ENCODE data around the gene DKKL1.

DKKL1 gene

DNA sequence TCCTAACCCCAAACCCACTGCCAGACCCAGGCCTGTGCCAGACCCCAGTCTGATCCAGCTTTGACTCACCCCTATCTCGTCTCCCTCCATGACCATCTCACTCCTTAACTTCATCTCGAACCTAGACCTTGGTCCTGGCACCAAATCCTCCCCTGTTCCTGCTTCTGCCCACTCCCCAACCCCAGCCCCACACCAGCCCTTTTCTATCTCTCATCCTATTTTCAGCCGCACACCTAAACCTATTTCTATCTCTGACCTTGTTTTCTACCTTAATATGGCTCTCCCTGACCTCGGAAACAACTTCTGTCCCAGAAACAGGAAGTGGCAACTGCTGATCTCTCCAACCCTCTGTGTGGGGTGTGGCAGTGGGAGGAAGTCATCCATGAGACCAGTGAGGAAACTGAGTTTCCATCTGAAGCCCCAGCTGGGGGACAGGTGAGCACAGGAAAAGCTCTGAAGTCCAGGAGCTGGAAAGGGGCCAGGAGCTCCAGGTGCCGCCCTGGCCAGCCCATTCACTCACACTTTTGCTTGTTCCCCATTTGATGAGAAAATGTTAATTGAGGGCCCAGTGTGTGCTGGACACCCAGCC, 45.9 kb downstream of the DKKL1 start:
- no peaks in the 10 kb centered on the region for H3K9me3 ChIP-seq (ENCODE audit: control insufficient read depth, insufficient read depth, low read length)
- H3K9ac ChIP-seq (ENCODE audit: low read depth, low read length) = no peak overlapping the region
- H3K36me3 ChIP-seq (ENCODE audit: insufficient read depth, low read length) = no peaks in the 10 kb centered on the region
- no peaks in the 10 kb centered on the region; the same call in 1 of the 2 replicates for H3K4me1 ChIP-seq (ENCODE audit: insufficient read depth, low read length)

DNA sequence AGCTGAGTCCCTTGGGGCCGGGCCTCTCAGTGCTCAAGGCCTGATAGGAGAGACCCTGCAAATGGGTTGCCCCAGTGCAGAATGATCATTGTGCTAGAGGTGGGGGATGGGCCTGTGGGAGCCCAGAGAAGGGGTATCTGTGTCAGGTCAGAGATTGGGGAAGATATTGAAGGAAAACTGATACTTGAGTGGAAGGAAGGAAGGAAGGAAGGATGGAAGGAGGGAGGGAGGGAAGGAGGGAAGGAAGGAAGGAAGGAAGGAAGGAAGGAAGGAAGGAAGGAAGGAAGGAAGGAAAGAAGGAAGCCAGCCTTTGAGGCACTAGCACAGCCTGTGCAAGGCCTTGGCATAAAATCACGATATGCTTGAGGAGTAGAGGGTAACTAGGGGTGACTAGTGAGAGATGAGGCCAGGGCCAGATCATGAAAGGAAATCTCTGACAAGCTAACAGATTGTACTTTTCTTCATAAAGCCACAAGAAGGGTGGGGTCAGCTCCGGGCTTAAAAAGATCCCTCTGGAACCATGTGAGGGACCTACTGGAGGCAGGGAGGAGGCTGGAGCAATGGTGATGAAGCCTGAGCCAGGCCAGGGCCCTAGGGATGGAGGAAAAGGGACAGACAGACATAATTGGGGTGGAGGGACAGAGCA, 48.1 kb downstream of the DKKL1 start:
- Histone ChIP-seq H3K9ac (ENCODE audit: low read depth, low read length) (no peak overlapping the region), H3K4me1 (ENCODE audit: insufficient read depth, low read length) (no peaks in the 10 kb centered on the region; the same call in 1 of the 2 replicates), H3K9me3 (ENCODE audit: control insufficient read depth, insufficient read depth, low read length) (no peaks in the 10 kb centered on the region), H3K36me3 (ENCODE audit: insufficient read depth, low read length) (no peaks in the 10 kb centered on the region)

DNA sequence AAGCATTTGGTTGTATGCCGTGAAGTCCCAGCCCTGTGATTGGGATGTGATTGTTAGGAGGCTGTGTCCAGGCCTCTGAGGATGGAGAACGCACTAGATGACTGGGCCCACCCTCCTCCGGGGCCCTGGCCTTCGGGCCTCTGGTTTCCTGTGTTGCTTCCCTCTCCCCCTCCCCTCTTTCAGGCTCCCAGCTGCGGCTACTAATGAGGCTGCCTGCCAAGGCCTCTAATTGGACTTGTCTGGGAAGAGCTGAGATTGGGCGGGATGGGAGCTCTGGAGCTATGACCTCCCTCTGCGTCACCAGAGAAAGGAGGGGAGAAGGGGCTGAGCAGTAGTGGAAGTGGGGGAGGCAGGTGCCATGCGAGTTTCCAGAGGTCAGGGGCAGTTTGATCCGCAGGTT, 49.7 kb downstream of the DKKL1 start:
- H3K4me1 ChIP-seq (ENCODE audit: insufficient read depth, low read length) = no peaks in the 10 kb centered on the region; the same call in 1 of the 2 replicates
- H3K9me3 ChIP-seq (ENCODE audit: control insufficient read depth, insufficient read depth, low read length) = no peaks in the 10 kb centered on the region
- no peak overlapping the region for H3K9ac ChIP-seq (ENCODE audit: low read depth, low read length)
- H3K36me3 ChIP-seq (ENCODE audit: insufficient read depth, low read length) = no peaks in the 10 kb centered on the region

DNA sequence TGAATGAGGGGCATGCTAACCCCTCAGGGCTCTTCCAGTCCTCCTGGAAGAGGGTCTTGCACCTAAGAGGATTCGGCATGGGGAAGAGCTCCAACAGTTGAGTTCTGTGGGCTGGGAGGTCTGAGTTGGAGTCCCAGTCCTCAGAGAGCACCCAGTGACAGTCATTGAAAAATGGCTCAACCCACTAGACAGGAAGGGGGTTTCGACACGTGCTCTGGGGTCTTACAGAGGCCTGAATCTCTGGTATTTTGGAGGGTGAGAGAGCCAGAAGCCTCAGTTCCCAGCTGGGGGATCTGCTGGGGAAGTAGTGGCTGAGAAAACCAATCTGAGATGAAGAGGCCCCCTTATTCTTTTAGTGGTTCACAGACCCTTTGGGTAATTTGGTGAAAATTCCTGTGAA, 50.6 kb downstream of the DKKL1 start:
- Histone ChIP-seq H3K9me3 (ENCODE audit: control insufficient read depth, insufficient read depth, low read length) (no peaks in the 10 kb centered on the region), H3K9ac (ENCODE audit: low read depth, low read length) (no peak overlapping the region), H3K36me3 (ENCODE audit: insufficient read depth, low read length) (no peaks in the 10 kb centered on the region), H3K4me1 (ENCODE audit: insufficient read depth, low read length) (no peaks in the 10 kb centered on the region; the same call in 1 of the 2 replicates)

- peaks cover under 1% of the 10 kb centered on the region; the same call in 1 of the 2 replicates for H3K4me1 ChIP-seq (ENCODE audit: insufficient read depth, low read length)
- H3K36me3 ChIP-seq (ENCODE audit: insufficient read depth, low read length) = no peaks in the 10 kb centered on the region
- no peak overlapping the region for H3K9ac ChIP-seq (ENCODE audit: low read depth, low read length)
- H3K9me3 ChIP-seq (ENCODE audit: control insufficient read depth, insufficient read depth, low read length) = no peaks in the 10 kb centered on the region
Measured at GRCh38 chr19:49415102-49415809, 51.6 kb downstream of the DKKL1 start.

DNA sequence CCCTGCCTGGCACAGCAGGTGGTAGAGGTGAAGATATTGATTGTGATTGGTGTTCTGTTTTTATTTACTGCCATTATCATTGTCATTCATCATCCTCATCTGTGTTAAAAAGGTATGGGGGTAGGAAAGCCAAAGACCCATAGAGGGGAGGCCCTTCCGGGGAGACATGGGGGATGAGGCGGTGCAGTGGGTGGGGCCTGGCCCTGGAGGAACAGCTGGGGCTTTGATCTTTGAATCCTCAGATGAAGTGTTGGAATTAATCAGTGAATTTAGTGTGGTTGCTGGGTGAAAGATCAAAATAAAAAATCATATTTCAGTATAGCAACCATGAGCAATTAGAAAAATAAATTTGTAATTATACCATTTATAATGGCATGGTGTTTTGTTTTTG, 52.1 kb downstream of the DKKL1 start:
- Histone ChIP-seq H3K36me3 (ENCODE audit: insufficient read depth, low read length) (no peaks in the 10 kb centered on the region), H3K4me1 (ENCODE audit: insufficient read depth, low read length) (peaks cover 3% of the 10 kb centered on the region; the same call in 1 of the 2 replicates), H3K9ac (ENCODE audit: low read depth, low read length) (no peak overlapping the region), H3K9me3 (ENCODE audit: control insufficient read depth, insufficient read depth, low read length) (no peaks in the 10 kb centered on the region)

DNA sequence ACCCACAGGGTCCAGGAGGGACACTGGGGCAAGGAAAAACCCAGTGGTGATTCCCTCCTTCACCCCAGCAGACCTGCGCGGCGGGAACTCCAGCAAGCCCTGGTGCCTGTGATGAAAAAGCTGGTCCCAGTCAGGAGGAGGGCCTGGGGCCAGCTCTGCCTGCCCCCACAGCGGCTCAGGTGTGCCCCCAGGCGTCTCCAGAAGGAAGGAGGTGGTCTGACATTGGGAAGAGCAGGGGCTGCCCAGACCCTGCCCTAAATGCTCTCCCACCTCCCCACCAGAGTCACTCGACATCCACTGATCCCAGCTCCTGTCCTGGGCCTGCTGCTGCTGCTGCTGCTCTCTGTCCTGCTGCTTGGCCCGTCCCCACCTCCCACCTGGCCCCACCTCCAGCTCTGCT, 53.4 kb downstream of the DKKL1 start:
- Histone ChIP-seq H3K9me3 (ENCODE audit: control insufficient read depth, insufficient read depth, low read length) (no peaks in the 10 kb centered on the region), H3K36me3 (ENCODE audit: insufficient read depth, low read length) (no peaks in the 10 kb centered on the region), H3K9ac (ENCODE audit: low read depth, low read length) (no peak overlapping the region), H3K4me1 (ENCODE audit: insufficient read depth, low read length) (peaks cover 3% of the 10 kb centered on the region; the same call in 1 of the 2 replicates)

- H3K4me1 ChIP-seq (ENCODE audit: insufficient read depth, low read length) = peaks cover 4% of the 10 kb centered on the region; the same call in 1 of the 2 replicates
- H3K9me3 ChIP-seq (ENCODE audit: control insufficient read depth, insufficient read depth, low read length) = no peaks in the 10 kb centered on the region
- no peaks in the 10 kb centered on the region for H3K36me3 ChIP-seq (ENCODE audit: insufficient read depth, low read length)
- no peak overlapping the region for H3K9ac ChIP-seq (ENCODE audit: low read depth, low read length)
Measured at GRCh38 chr19:49418511-49418910, 54.8 kb downstream of the DKKL1 start.

DNA sequence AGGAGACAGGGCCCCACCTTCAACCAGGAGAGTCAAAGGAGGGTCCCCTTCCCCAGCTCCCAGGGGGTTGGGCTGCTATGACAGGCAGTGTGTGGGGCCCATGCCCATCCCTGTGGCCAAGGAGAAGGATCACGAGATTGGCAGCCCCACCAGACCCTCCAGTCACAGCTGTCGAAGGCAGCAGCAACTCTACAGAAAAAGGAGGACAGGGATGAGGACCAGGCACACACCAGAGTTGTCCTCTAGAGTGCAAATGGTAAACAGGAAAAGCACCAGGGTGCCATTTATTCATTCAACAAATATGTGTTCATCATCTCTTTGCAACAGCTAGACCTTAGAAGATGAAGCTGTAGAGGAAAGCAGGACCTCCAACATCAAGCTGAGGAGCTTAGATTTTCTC, 55.5 kb downstream of the DKKL1 start:
- Histone ChIP-seq H3K9me3 (ENCODE audit: control insufficient read depth, insufficient read depth, low read length) (no peaks in the 10 kb centered on the region), H3K9ac (ENCODE audit: low read depth, low read length) (no peak overlapping the region), H3K36me3 (ENCODE audit: insufficient read depth, low read length) (no peaks in the 10 kb centered on the region), H3K4me1 (ENCODE audit: insufficient read depth, low read length) (peaks cover 8% of the 10 kb centered on the region; the same call in 1 of the 2 replicates)

DNA sequence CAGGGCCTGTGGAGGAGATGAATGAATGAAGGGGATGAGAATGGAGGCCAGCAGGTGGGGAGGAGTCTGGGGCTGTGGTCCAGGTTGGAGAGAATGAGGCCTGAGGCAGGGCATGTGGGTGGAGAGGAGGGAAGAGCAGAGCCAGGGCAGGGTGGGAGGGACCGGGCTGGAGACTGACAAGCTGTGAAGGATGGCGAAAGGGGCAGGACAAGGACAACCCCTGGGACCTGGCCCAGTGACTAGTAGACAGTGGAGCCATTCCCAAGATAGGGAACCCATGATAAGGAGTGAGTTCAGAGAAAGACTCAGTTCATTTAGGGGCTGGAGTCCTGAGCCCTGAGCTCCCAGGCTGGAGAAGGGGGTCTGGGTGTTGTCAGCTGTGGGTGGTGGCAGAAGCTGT, 56.5 kb downstream of the DKKL1 start:
- H3K9ac ChIP-seq (ENCODE audit: low read depth, low read length) = no peak overlapping the region
- H3K4me1 ChIP-seq (ENCODE audit: insufficient read depth, low read length) = peaks cover 8% of the 10 kb centered on the region; the same call in 1 of the 2 replicates
- no peaks in the 10 kb centered on the region for H3K36me3 ChIP-seq (ENCODE audit: insufficient read depth, low read length)
- no peaks in the 10 kb centered on the region for H3K9me3 ChIP-seq (ENCODE audit: control insufficient read depth, insufficient read depth, low read length)

GRCh38 chr19:49421039-49421877, 57.6 kb downstream of the DKKL1 start:
- Histone ChIP-seq H3K36me3 (ENCODE audit: insufficient read depth, low read length) (no peaks in the 10 kb centered on the region), H3K9me3 (ENCODE audit: control insufficient read depth, insufficient read depth, low read length) (no peaks in the 10 kb centered on the region), H3K9ac (ENCODE audit: low read depth, low read length) (peak overlapping the region; percentile 25; the same call in 1 of the 2 replicates), H3K4me1 (ENCODE audit: insufficient read depth, low read length) (peaks cover 8% of the 10 kb centered on the region; the same call in 1 of the 2 replicates)

DNA sequence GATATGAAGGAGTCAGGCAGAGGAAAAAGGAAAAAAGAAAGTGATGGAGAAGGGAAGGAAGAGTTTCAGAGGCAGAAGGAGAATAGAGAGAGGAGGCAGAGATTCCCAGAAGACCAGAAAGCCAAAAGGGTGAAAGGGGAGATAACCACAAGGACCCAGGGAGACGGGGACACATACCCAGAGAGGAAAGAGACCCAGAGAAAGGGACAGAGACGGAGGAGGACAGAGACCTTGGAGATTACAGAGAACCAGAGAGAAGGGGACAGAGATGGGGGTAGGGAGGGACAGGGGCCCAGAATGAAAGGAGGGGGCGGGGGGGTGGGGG, 58.2 kb downstream of the DKKL1 start:
- peaks cover 12% of the 10 kb centered on the region; the same call in 1 of the 2 replicates for H3K4me1 ChIP-seq (ENCODE audit: insufficient read depth, low read length)
- H3K9me3 ChIP-seq (ENCODE audit: control insufficient read depth, insufficient read depth, low read length) = no peaks in the 10 kb centered on the region
- no peaks in the 10 kb centered on the region for H3K36me3 ChIP-seq (ENCODE audit: insufficient read depth, low read length)
- no peak overlapping the region for H3K9ac ChIP-seq (ENCODE audit: low read depth, low read length)

DNA sequence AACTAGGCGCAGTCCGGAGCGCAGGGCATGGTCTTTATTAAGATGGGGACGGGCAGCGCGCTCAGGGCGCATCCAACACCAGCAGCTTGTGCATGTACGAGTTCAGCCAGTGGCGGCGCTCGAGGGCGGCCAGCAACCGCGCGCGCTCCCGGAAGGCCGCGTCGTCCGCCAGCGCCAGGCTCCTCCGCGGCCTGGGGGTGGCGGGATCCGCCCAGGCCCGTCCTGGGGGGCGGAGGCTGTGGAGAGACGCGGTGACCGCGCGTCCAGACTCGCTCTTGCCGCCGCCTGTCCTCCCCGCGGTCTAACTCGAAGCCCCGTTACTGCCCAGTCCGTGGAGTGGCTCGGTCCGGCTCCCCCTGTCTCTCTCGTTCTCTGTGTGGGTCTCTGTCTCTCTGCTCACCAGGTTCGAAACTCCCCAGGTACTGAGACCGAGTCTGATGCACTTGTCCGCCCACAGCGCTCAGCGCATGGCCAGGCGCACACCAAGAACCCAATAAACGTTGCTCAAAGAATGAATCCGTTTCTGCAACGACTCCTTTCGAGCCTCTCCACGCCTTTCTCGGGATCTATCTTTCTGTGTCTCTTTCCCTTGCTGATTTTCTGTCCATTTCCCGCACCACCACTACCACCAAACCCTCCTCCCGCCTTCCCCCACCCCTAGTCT, 58.9 kb downstream of the DKKL1 start:
- Histone ChIP-seq H3K36me3 (ENCODE audit: insufficient read depth, low read length) (no peaks in the 10 kb centered on the region), H3K4me1 (ENCODE audit: insufficient read depth, low read length) (peaks cover 17% of the 10 kb centered on the region; the same call in 1 of the 2 replicates), H3K9ac (ENCODE audit: low read depth, low read length) (peak overlapping the region; percentile 53; the same call in 1 of the 2 replicates), H3K9me3 (ENCODE audit: control insufficient read depth, insufficient read depth, low read length) (no peaks in the 10 kb centered on the region)
